Tibial nerve (tissue), 4 donors: Measurements from ENCODE around the gene LTBP2. TPM values are rescaled to one million over a fixed set of nuclear protein-coding genes. Genes with fewer than 3 reads are reported as not detected.

Experiments
- DNase-seq, 2 donors: peaks; one replicate each; pipeline ENCODE4 v3.0.0-alpha.2; 2019; ENCODE audit warnings: low spot score in 2 of 2
- H3K27ac ChIP-seq, 4 donors: fragments of 200-600 bp; sonication (generic) in 3 of 4; one replicate each; pipeline ENCODE4 v1.5.1; 2017 to 2019; ENCODE audit warnings: mild to moderate bottlenecking in 1 of 4
- H3K27me3 ChIP-seq, 2 donors: fragments of 200-600 bp; sonication (generic) in 1 of 2; one replicate each; pipeline versions ENCODE4 v1.5.1 to v1.6.0; 2017 to 2019
- H3K36me3 ChIP-seq, 3 donors: fragments of 200-600 bp; sonication (generic); one replicate each; pipeline ENCODE4 v1.5.1; 2018 to 2019
- H3K4me1 ChIP-seq, 4 donors: fragments of 200-600 bp; sonication (generic) in 3 of 4; one replicate each; pipeline ENCODE4 v1.5.1; 2017 to 2019
- H3K4me3 ChIP-seq, 4 donors: fragments of 200-600 bp; sonication (generic) in 3 of 4; one replicate each; pipeline ENCODE4 v1.5.1; 2017 to 2019; ENCODE audit warnings: mild to moderate bottlenecking in 1 of 4, moderate library complexity in 1 of 4
- H3K9me3 ChIP-seq, 4 donors: fragments of 200-600 bp; sonication (generic) in 3 of 4; one replicate each; pipeline ENCODE4 v1.5.1; 2017 to 2019
- EP300 ChIP-seq, 2 donors: sonication (generic); formaldehyde crosslinking; IDR thresholded peaks; one replicate each; pipeline ENCODE4 v1.6.1; 2017; ENCODE audit warnings: antibody characterized with exemption in 2 of 2, mild to moderate bottlenecking in 1 of 2
- POLR2A ChIP-seq, 2 donors: fragments of 450-650 bp; IDR thresholded peaks; one replicate each; pipeline ENCODE4 v1.6.1; 2017; ENCODE audit warnings: antibody characterized with exemption in 2 of 2, mild to moderate bottlenecking in 2 of 2, moderate library complexity in 2 of 2
- WGBS, 2 donors: methylation state at CpG; one replicate each; pipeline ENCODE4 v1.1.5; 2018; 5-methylcytosine and 5-hydroxymethylcytosine counted together
- total RNA-seq, 4 donors: library from RNA; depleted of rRNA; stranded (reverse); fragments of >200 nt; gene quantifications; one replicate each; pipeline ENCODE4 v1.1.0, GENCODE V29; 2016
- TF ChIP-seq, protein P1 (sequence below), 5 experiments: fragments of 200-600 bp in 3 of 5; fragments of 450-650 bp in 2 of 5; sonication (generic) in 3 of 5; IDR thresholded peaks; one replicate each; pipeline ENCODE4 v1.5.1; 2016 to 2019; ENCODE audit warnings: antibody characterized with exemption in 5 of 5, mild to moderate bottlenecking in 3 of 5, moderate library complexity in 2 of 5

The LTBP2 gene
- total RNA-seq, 4 donors from 2014 or later, result 67.1 to 276 (median 134) TPM

DNA sequence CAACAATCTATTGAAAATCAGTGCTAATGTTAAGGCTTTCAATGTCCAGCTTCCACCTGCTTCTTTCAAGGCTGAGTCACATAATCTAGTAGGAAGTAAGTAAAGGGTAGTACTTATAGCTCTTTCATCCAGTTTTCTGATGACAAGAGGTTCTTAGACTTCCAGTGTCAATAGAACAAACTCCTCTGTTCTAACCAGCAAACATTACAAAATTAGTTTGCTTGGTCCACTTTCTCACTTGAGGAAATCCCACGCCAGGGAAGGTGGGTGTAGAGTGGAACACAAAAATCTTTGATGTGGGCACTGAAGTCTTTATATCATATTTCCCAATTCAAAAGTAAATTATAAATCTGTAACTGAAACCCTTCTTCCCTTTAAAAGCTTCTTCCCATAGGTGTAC is 121.6 kb downstream of the LTBP2 start:
- peaks cover 0 to 59% (median 20%) of the 10 kb centered on the region in 4 donors for H3K4me1 ChIP-seq
- H3K9me3 ChIP-seq, result no peaks in the 10 kb centered on the region
- no peak for DNase-seq
- H3K4me3 ChIP-seq, result no peak overlapping the region
- TF ChIP-seq EP300 (IDR thresholded peaks at IDR 0.05) (no peak), POLR2A (IDR thresholded peaks at IDR 0.05) (no peak)
- TF ChIP-seq, protein P1, sequence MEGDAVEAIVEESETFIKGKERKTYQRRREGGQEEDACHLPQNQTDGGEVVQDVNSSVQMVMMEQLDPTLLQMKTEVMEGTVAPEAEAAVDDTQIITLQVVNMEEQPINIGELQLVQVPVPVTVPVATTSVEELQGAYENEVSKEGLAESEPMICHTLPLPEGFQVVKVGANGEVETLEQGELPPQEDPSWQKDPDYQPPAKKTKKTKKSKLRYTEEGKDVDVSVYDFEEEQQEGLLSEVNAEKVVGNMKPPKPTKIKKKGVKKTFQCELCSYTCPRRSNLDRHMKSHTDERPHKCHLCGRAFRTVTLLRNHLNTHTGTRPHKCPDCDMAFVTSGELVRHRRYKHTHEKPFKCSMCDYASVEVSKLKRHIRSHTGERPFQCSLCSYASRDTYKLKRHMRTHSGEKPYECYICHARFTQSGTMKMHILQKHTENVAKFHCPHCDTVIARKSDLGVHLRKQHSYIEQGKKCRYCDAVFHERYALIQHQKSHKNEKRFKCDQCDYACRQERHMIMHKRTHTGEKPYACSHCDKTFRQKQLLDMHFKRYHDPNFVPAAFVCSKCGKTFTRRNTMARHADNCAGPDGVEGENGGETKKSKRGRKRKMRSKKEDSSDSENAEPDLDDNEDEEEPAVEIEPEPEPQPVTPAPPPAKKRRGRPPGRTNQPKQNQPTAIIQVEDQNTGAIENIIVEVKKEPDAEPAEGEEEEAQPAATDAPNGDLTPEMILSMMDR (IDR thresholded peaks at IDR 0.05), result no peak
- no peak overlapping the region for H3K27ac ChIP-seq
- H3K36me3 ChIP-seq, result peaks cover 0 to 2% (median 0%) of the 10 kb centered on the region in 3 donors
- no peaks in the 10 kb centered on the region for H3K27me3 ChIP-seq
- WGBS, 2 donors, result 66 to 78% methylated on average over 1 of the region's 1 CpG

DNA sequence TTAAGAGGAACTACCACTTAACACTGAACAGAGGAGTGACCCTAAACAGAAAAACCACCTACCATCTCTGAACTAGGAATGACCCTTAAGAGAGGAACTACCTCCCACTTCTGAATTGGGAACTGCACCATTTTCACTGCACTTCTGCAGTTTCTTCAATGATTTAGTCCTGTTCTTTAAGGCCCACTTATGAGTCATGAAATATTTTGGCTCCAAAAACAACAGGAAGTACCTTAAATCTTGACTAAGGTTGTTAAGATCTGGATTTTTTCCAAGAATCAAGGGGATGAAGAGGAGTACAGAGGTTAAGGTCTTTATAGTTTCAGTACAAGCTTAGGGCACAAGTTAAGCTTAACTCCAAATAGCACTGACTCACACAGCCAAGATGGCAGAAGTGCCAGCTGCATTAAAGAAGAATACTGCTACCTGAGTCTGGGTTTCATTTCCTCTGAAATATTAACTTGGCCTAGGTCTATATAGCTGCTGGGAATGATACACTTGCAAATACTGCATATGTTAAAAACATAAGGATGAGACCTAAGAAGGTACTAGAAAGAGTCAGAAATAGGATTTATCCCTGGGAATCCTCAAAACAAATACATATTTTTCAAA is 123.1 kb downstream of the LTBP2 start:
- no peaks in the 10 kb centered on the region for H3K27me3 ChIP-seq
- peaks cover 0 to 12% (median 0%) of the 10 kb centered on the region in 3 donors for H3K36me3 ChIP-seq
- H3K9me3 ChIP-seq, result no peaks in the 10 kb centered on the region
- TF ChIP-seq, protein P1 (IDR thresholded peaks at IDR 0.05), result no peak
- TF ChIP-seq POLR2A (IDR thresholded peaks at IDR 0.05) (no peak), EP300 (IDR thresholded peaks at IDR 0.05) (no peak)
- H3K27ac ChIP-seq, result no peak overlapping the region
- peaks cover 0 to 46% (median 11%) of the 10 kb centered on the region in 4 donors for H3K4me1 ChIP-seq
- DNase-seq, result no peak
- no peak overlapping the region for H3K4me3 ChIP-seq

- Histone ChIP-seq H3K36me3 (peaks cover 0 to 39% (median 0%) of the 10 kb centered on the region in 3 donors), H3K4me3 (no peak overlapping the region), H3K9me3 (no peaks in the 10 kb centered on the region), H3K27ac (no peak overlapping the region), H3K4me1 (peaks cover 0 to 34% (median 4%) of the 10 kb centered on the region in 4 donors), H3K27me3 (no peaks in the 10 kb centered on the region)
- no peak for DNase-seq
- TF ChIP-seq EP300 (IDR thresholded peaks at IDR 0.05) (no peak), POLR2A (IDR thresholded peaks at IDR 0.05) (no peak)
- TF ChIP-seq, protein P1 (IDR thresholded peaks at IDR 0.05), result no peak
- 79 to 84% methylated on average over 3 of the region's 3 CpGs for WGBS, 2 donors
These were observed 125.9 kb downstream of the LTBP2 start for GRCh38 chr14:74486164-74486563.

GRCh38 chr14:74483321-74483720 is 128.7 kb downstream of the LTBP2 start:
- peaks cover 0 to 67% (median 0%) of the 10 kb centered on the region in 3 donors for H3K36me3 ChIP-seq
- H3K4me1 ChIP-seq, result peaks cover 0 to 8% (median 0%) of the 10 kb centered on the region in 4 donors
- no peak overlapping the region for H3K4me3 ChIP-seq
- TF ChIP-seq, protein P1 (IDR thresholded peaks at IDR 0.05), result no peak
- no peak for TF ChIP-seq EP300 (IDR thresholded peaks at IDR 0.05)
- TF ChIP-seq POLR2A (IDR thresholded peaks at IDR 0.05), result no peak
- H3K9me3 ChIP-seq, result no peaks in the 10 kb centered on the region
- no peaks in the 10 kb centered on the region for H3K27me3 ChIP-seq
- DNase-seq, result no peak
- no peak overlapping the region for H3K27ac ChIP-seq

DNA sequence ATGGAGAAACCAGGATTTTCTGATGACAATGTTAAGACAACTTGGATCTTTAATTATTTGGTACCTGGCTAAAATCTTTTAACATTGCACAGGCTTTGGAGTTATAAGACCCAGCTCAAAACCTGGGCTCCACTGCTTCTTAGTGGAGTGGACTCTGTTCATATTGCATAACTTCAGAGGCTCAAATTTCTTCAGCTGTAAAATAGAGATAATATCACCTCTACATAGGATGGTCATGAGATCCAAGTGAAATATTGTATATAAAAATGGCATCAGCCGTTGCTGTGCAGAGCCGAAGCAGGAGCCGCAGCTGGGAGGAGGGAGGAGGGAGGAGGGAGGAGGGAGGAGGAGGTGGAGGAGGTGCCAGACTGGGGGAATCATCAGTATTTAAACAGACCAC is 129.5 kb downstream of the LTBP2 start:
- Histone ChIP-seq H3K27ac (no peak overlapping the region), H3K36me3 (peaks cover 0 to 73% (median 0%) of the 10 kb centered on the region in 3 donors), H3K9me3 (no peaks in the 10 kb centered on the region), H3K4me1 (peaks cover 0 to 4% (median 0%) of the 10 kb centered on the region in 4 donors), H3K27me3 (no peaks in the 10 kb centered on the region), H3K4me3 (no peak overlapping the region)
- no peak for DNase-seq
- TF ChIP-seq POLR2A (IDR thresholded peaks at IDR 0.05), result no peak
- no peak for TF ChIP-seq EP300 (IDR thresholded peaks at IDR 0.05)
- TF ChIP-seq, protein P1 (IDR thresholded peaks at IDR 0.05), result no peak
- WGBS, 2 donors, result 67 to 77% methylated on average over 3 of the region's 3 CpGs
